ENCODE data around the gene DEPDC4. TPM values are rescaled to one million over a fixed set of nuclear protein-coding genes. Genes with fewer than 3 reads are reported as not detected.

DEPDC4 gene
- total and polyA plus RNA-seq, 2 of the 13 experiments (the other 11 are each of a cell fraction or from before 2014, with no cell fraction given) = 2.2 to 5.7 TPM

- TF ChIP-seq, protein P1, sequence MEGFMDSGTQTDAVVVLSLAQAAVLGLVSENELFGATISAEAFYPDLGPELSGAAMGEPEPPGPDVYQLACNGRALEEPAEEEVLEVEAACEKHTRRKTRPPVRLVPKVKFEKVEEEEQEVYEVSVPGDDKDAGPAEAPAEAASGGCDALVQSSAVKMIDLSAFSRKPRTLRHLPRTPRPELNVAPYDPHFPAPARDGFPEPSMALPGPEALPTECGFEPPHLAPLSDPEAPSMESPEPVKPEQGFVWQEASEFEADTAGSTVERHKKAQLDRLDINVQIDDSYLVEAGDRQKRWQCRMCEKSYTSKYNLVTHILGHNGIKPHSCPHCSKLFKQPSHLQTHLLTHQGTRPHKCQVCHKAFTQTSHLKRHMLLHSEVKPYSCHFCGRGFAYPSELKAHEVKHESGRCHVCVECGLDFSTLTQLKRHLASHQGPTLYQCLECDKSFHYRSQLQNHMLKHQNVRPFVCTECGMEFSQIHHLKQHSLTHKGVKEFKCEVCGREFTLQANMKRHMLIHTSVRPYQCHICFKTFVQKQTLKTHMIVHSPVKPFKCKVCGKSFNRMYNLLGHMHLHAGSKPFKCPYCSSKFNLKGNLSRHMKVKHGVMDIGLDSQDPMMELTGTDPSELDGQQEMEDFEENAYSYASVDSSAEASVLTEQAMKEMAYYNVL (CRISPR knock-in tag; IDR thresholded peaks at IDR 0.05; ENCODE audit: borderline replicate concordance) = no peak
- TF ChIP-seq ZNF546 (CRISPR knock-in tag; conservative IDR thresholded peaks at IDR 0.05) (no peak), NR2F2 (IDR thresholded peaks at IDR 0.05; ENCODE audit: borderline replicate concordance, low read depth) (peak; percentile 31), DZIP1 (CRISPR knock-in tag; IDR thresholded peaks at IDR 0.05) (no peak), PRMT3 (CRISPR knock-in tag; IDR thresholded peaks at IDR 0.05; ENCODE audit: borderline replicate concordance, low read depth) (no peak), ZMYM4 (CRISPR knock-in tag; IDR thresholded peaks at IDR 0.05) (0 out of 2 replicates have a peak, but pooled peaks have one; percentile 31), HCFC1 (IDR thresholded peaks at IDR 0.05; ENCODE audit: low read depth, low read length) (no peak), ZNF253 (CRISPR knock-in tag; IDR thresholded peaks at IDR 0.05; ENCODE audit: borderline replicate concordance) (no peak), BORCS8-MEF2B (CRISPR knock-in tag; IDR thresholded peaks at IDR 0.05) (no peak), ZSCAN29 (CRISPR knock-in tag; conservative IDR thresholded peaks at IDR 0.05) (no peak), FOXP1 (IDR thresholded peaks at IDR 0.05) (no peak), FOXP1 (CRISPR knock-in tag; IDR thresholded peaks at IDR 0.05) (no peak), JARID2 (CRISPR knock-in tag; IDR thresholded peaks at IDR 0.05; ENCODE audit: insufficient replicate concordance) (no peak), ZNF768 (CRISPR knock-in tag; IDR thresholded peaks at IDR 0.05) (no peak), ZNF839 (CRISPR knock-in tag; IDR thresholded peaks at IDR 0.05; ENCODE audit: borderline replicate concordance) (no peak), NFE2 (CRISPR knock-in tag; IDR thresholded peaks at IDR 0.05) (no peak), ZFP90 (CRISPR knock-in tag; IDR thresholded peaks at IDR 0.05; ENCODE audit: borderline replicate concordance) (no peak), PHF5A (CRISPR knock-in tag; IDR thresholded peaks at IDR 0.05; ENCODE audit: low read depth, unreplicated experiment) (no peak), PITX1 (CRISPR knock-in tag; IDR thresholded peaks at IDR 0.05) (peak; percentile 63; the same call in 1 of the 2 replicates)
- TF ChIP-seq, protein P2, sequence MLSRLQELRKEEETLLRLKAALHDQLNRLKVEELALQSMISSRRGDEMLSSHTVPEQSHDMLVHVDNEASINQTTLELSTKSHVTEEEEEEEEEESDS (CRISPR knock-in tag; IDR thresholded peaks at IDR 0.05; ENCODE audit: borderline replicate concordance) = no peak
- TF ChIP-seq, protein P3, sequence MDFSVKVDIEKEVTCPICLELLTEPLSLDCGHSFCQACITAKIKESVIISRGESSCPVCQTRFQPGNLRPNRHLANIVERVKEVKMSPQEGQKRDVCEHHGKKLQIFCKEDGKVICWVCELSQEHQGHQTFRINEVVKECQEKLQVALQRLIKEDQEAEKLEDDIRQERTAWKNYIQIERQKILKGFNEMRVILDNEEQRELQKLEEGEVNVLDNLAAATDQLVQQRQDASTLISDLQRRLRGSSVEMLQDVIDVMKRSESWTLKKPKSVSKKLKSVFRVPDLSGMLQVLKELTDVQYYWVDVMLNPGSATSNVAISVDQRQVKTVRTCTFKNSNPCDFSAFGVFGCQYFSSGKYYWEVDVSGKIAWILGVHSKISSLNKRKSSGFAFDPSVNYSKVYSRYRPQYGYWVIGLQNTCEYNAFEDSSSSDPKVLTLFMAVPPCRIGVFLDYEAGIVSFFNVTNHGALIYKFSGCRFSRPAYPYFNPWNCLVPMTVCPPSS (IDR thresholded peaks at IDR 0.05) = no peak
- TF ChIP-seq, protein P4, sequence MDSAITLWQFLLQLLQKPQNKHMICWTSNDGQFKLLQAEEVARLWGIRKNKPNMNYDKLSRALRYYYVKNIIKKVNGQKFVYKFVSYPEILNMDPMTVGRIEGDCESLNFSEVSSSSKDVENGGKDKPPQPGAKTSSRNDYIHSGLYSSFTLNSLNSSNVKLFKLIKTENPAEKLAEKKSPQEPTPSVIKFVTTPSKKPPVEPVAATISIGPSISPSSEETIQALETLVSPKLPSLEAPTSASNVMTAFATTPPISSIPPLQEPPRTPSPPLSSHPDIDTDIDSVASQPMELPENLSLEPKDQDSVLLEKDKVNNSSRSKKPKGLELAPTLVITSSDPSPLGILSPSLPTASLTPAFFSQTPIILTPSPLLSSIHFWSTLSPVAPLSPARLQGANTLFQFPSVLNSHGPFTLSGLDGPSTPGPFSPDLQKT (CRISPR knock-in tag; IDR thresholded peaks at IDR 0.05; ENCODE audit: borderline replicate concordance) = no peak
Measured at GRCh38 chr12:100213016-100213891, 53.6 kb downstream of the DEPDC4 start (continued).
